C4-2B (cell line): ENCODE measurements around the gene COL4A1.

ENCODE experiments used
- CTCF ChIP-seq: fragments of 450-650 bp; conservative IDR thresholded peaks from 2 replicates; pipeline ENCODE4 v1.5.1; 2017; ENCODE audit warnings: mild to moderate bottlenecking
- ZFX ChIP-seq: fragments of 450-650 bp; IDR thresholded peaks from 2 replicates; pipeline ENCODE4 v1.6.1; 2017

GRCh38 chr13:110200276-110200870 is 106.6 kb downstream of the COL4A1 start:
- TF ChIP-seq CTCF, result no peak
- no peak for TF ChIP-seq ZFX
